ENCODE measurements around the gene PVR.

PVR gene

GRCh38 chr19:44698492-44699201, 54.9 kb downstream of the PVR start, which contains the start of gene CEACAM16:
CEACAM16 (plus strand) TSS chr19:44699151; CDS start chr19:44701457, 2,306 bp downstream.
- Histone ChIP-seq H3K9me3 (ENCODE audit: control insufficient read depth, insufficient read depth, low read length) (no peaks in the 10 kb centered on the region), H3K9me2 (replicated peaks; ENCODE audit: control insufficient read depth, low read length) (no peaks in the 10 kb centered on the region), H3K4me3 (ENCODE audit: low read length) (no peak within 1 kb of the TSS), H3K27ac (ENCODE audit: low read depth, low read length) (no peak within 1 kb of the TSS), H3K27me3 (ENCODE audit: control insufficient read depth, low read length) (peaks cover 6% of the 10 kb centered on the region), H3K36me3 (ENCODE audit: control insufficient read depth, low read length) (no peaks in the 10 kb centered on the region), H3K4me1 (ENCODE audit: control insufficient read depth, low read length) (no peaks in the 10 kb centered on the region), H3F3A (ENCODE audit: control insufficient read depth, insufficient read depth) (no peaks in the 10 kb centered on the region), H3K79me2 (ENCODE audit: control insufficient read depth, low read length) (no peaks in the 10 kb centered on the region), H3K4me2 (ENCODE audit: low read length) (no peak within 1 kb of the TSS), H4K20me1 (ENCODE audit: control insufficient read depth, insufficient read depth, low read depth, low read length) (no peaks in the 10 kb centered on the region)
- no peak for TF ChIP-seq CTCF (IDR thresholded peaks at IDR 0.05; ENCODE audit: low read depth, low read length, poor library complexity, severe bottlenecking)
- TF ChIP-seq EZH2phosphoT487 (IDR thresholded peaks at IDR 0.05; ENCODE audit: borderline replicate concordance, low read length): no peak

DNA sequence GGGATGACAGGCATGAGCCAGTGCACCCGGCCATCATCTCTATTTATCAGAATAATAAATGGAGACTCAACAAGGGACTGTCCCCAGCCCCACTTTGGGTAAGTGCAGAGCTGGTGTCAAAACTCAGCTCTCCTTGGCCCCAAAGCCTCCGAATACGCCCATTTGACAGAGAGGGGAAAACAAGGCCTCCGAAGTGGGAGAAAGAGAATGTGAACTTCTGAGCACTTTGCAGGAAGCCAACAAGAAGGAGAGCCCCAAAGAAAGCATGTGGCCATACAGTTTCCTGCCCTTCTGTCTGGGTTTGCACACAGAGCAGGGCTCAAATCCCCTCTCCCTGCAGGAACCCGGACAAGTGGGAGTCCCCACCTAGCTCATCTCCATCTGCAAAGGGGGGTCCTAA, 56.8 kb downstream of the PVR start:
- Histone ChIP-seq H3K27me3 (ENCODE audit: control insufficient read depth, low read length) (peaks cover 6% of the 10 kb centered on the region), H3K4me2 (ENCODE audit: low read length) (no peak overlapping the region), H3K79me2 (ENCODE audit: control insufficient read depth, low read length) (no peaks in the 10 kb centered on the region), H3K4me3 (ENCODE audit: low read length) (no peak overlapping the region), H3K9me3 (ENCODE audit: control insufficient read depth, insufficient read depth, low read length) (no peaks in the 10 kb centered on the region), H3K36me3 (ENCODE audit: control insufficient read depth, low read length) (no peaks in the 10 kb centered on the region), H4K20me1 (ENCODE audit: control insufficient read depth, insufficient read depth, low read depth, low read length) (no peaks in the 10 kb centered on the region), H3K4me1 (ENCODE audit: control insufficient read depth, low read length) (no peaks in the 10 kb centered on the region), H3K9me2 (replicated peaks; ENCODE audit: control insufficient read depth, low read length) (no peaks in the 10 kb centered on the region), H3K27ac (ENCODE audit: low read depth, low read length) (no peak overlapping the region), H3F3A (ENCODE audit: control insufficient read depth, insufficient read depth) (no peaks in the 10 kb centered on the region)
- TF ChIP-seq CTCF (IDR thresholded peaks at IDR 0.05; ENCODE audit: low read depth, low read length, poor library complexity, severe bottlenecking) (no peak), EZH2phosphoT487 (IDR thresholded peaks at IDR 0.05; ENCODE audit: borderline replicate concordance, low read length) (no peak)

- Histone ChIP-seq H3K4me2 (ENCODE audit: low read length) (no peak overlapping the region), H4K20me1 (ENCODE audit: control insufficient read depth, insufficient read depth, low read depth, low read length) (no peaks in the 10 kb centered on the region), H3K27me3 (ENCODE audit: control insufficient read depth, low read length) (peaks cover 6% of the 10 kb centered on the region), H3K4me3 (ENCODE audit: low read length) (no peak overlapping the region), H3F3A (ENCODE audit: control insufficient read depth, insufficient read depth) (no peaks in the 10 kb centered on the region), H3K4me1 (ENCODE audit: control insufficient read depth, low read length) (no peaks in the 10 kb centered on the region), H3K9me3 (ENCODE audit: control insufficient read depth, insufficient read depth, low read length) (no peaks in the 10 kb centered on the region), H3K27ac (ENCODE audit: low read depth, low read length) (no peak overlapping the region), H3K9me2 (replicated peaks; ENCODE audit: control insufficient read depth, low read length) (no peaks in the 10 kb centered on the region), H3K79me2 (ENCODE audit: control insufficient read depth, low read length) (no peaks in the 10 kb centered on the region), H3K36me3 (ENCODE audit: control insufficient read depth, low read length) (no peaks in the 10 kb centered on the region)
- no peak for TF ChIP-seq EZH2phosphoT487 (IDR thresholded peaks at IDR 0.05; ENCODE audit: borderline replicate concordance, low read length)
Measured at GRCh38 chr19:44701228-44701627, 57.5 kb downstream of the PVR start.

DNA sequence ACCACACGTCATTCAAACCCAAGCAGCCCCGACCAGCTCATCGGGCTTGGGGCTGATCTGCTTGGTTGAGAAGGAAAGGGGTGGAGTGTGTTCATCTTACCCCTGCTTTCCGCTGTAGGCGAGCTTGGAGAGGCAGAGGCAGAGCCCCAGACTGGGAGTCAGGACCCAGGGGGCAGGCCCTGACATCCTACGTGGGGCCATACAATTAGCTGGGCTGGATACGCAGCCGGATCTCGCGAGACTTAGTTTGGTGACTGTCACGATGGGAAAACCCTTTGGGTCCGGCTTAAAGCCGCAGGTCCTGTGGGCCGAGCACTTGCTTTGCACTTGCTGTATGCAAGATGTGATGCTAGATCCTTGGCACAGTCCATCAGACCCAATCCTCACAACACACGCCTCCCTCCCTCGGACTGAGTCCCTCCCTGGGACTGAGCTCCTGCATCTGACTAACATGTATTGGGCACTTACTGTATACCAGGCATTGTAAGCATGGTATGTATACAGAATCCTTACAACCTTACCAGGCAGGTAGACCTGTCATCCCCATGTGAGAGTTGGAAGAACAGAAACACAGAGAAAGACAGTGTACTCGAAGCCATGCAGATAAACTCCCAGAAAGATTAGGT, 59.0 kb downstream of the PVR start:
- H3K9me3 ChIP-seq (ENCODE audit: control insufficient read depth, insufficient read depth, low read length): no peaks in the 10 kb centered on the region
- H4K20me1 ChIP-seq (ENCODE audit: control insufficient read depth, insufficient read depth, low read depth, low read length): no peaks in the 10 kb centered on the region
- no peaks in the 10 kb centered on the region for H3K79me2 ChIP-seq (ENCODE audit: control insufficient read depth, low read length)
- H3K27ac ChIP-seq (ENCODE audit: low read depth, low read length): no peak overlapping the region
- H3K4me2 ChIP-seq (ENCODE audit: low read length): no peak overlapping the region
- no peak overlapping the region for H3K4me3 ChIP-seq (ENCODE audit: low read length)
- H3K9me2 ChIP-seq (replicated peaks; ENCODE audit: control insufficient read depth, low read length): no peaks in the 10 kb centered on the region
- H3K36me3 ChIP-seq (ENCODE audit: control insufficient read depth, low read length): no peaks in the 10 kb centered on the region
- no peaks in the 10 kb centered on the region for H3K4me1 ChIP-seq (ENCODE audit: control insufficient read depth, low read length)
- TF ChIP-seq EZH2phosphoT487 (IDR thresholded peaks at IDR 0.05; ENCODE audit: borderline replicate concordance, low read length): no peak
- TF ChIP-seq CTCF (IDR thresholded peaks at IDR 0.05; ENCODE audit: low read depth, low read length, poor library complexity, severe bottlenecking): no peak
- H3K27me3 ChIP-seq (ENCODE audit: control insufficient read depth, low read length): peaks cover under 1% of the 10 kb centered on the region; the same call in 1 of the 2 replicates
- H3F3A ChIP-seq (ENCODE audit: control insufficient read depth, insufficient read depth): no peaks in the 10 kb centered on the region

Measured in DOHH2 (cell line).